GM12878 (cell line): ENCODE measurements around the gene STK10. TPM values are rescaled to one million over a fixed set of nuclear protein-coding genes. Genes with fewer than 3 reads are reported as not detected.

Experiments
- ATAC-seq: fragments of 200-7000 bp; cut with Tn5 transposase; 3 replicates; pipeline ENCODE4 v1.9.1; 2020; ENCODE audit warnings: mild to moderate bottlenecking, moderate library complexity
- BruUV-seq: library from RNA; stranded (reverse); fragments of 400-500 nt; replicated peaks from 2 replicates; lab custom pipeline; 2021; lab: Mats Ljungman, UMichigan
- CTCF ChIA-PET: fragments of 300-600 bp; sonication (Branson Sonifier 250); formaldehyde crosslinking; extraction: SDS; loops from one replicate; lab custom pipeline; 2021; ENCODE audit warnings: inconsistent platforms; lab: Yijun Ruan, JAX
- POLR2A ChIA-PET: fragments of 350-600 bp; formaldehyde crosslinking; extraction: SDS; loops from one replicate; lab custom pipeline; 2021; ENCODE audit warnings: inconsistent platforms; lab: Charles Lee
- RAD21 ChIA-PET: fragments of 300-600 bp; sonication (Branson Sonifier 250); formaldehyde crosslinking; loops from one replicate; lab custom pipeline; 2023; ENCODE audit warnings: antibody characterized with exemption; ENCODE audit not compliant: unreplicated experiment; lab: Charles Lee
- SMC1A ChIA-PET: fragments of 300-600 bp; sonication (Branson Sonifier 250); formaldehyde crosslinking; loops from one replicate; lab custom pipeline; 2023; ENCODE audit not compliant: unreplicated experiment, uncharacterized antibody; lab: Charles Lee
- DNase-seq: peaks from one replicate; pipeline ENCODE4 v3.0.0-alpha.2; 2011; ENCODE audit warnings: low read depth, low spot score
- FAIRE-seq: peaks from 3 replicates; lab custom pipeline; 2011; peaks lifted over from hg19 to GRCh38; lab: Jason Lieb, UNC
- H2AFZ ChIP-seq: 2 replicates; pipeline ENCODE4 v1.6.0; 2011; ENCODE audit warnings: low read depth, low read length, control low read depth; ENCODE audit not compliant: control insufficient read depth
- H3K27ac ChIP-seq: 2 replicates; pipeline ENCODE4 v1.5.1; 2011; ENCODE audit warnings: control low read depth; ENCODE audit not compliant: control insufficient read depth, insufficient read depth
- H3K27me3 ChIP-seq, 2 experiments: replicated peaks in 1 of 2; 2 replicates each; pipeline versions ENCODE4 v1.6.0 to v1.6.1; 2011; ENCODE audit warnings: low read length in 1 of 2; ENCODE audit not compliant: control insufficient read depth in 2 of 2, insufficient read depth in 2 of 2
- H3K36me3 ChIP-seq, 2 experiments: 2 replicates each; pipeline ENCODE4 v1.5.1; 2011; ENCODE audit warnings: low read length in 1 of 2; ENCODE audit not compliant: control insufficient read depth in 2 of 2, insufficient read depth in 2 of 2
- H3K4me1 ChIP-seq: 2 replicates; pipeline ENCODE4 v1.6.1; 2011; ENCODE audit warnings: mild to moderate bottlenecking, low read length, moderate library complexity, mixed read lengths; ENCODE audit not compliant: control insufficient read depth, insufficient read depth
- H3K4me2 ChIP-seq: 2 replicates; pipeline ENCODE4 v1.6.0; 2011; ENCODE audit warnings: control low read depth; ENCODE audit not compliant: control insufficient read depth, insufficient read depth
- H3K4me3 ChIP-seq: fragments of 200-600 bp; sonication (generic); 2 replicates; pipeline ENCODE4 v1.5.1; 2016
- H3K79me2 ChIP-seq: 2 replicates; pipeline ENCODE4 v1.6.0; 2011; ENCODE audit warnings: low read length; ENCODE audit not compliant: control insufficient read depth, insufficient read depth
- H3K9ac ChIP-seq: 2 replicates; pipeline ENCODE4 v1.8.0; 2011; ENCODE audit warnings: low read length, control low read depth, mixed read lengths; ENCODE audit not compliant: control insufficient read depth, insufficient read depth
- H3K9me3 ChIP-seq: replicated peaks from 3 replicates; pipeline ENCODE4 v1.5.1; 2011; ENCODE audit warnings: mild to moderate bottlenecking, low read length; ENCODE audit not compliant: control insufficient read depth, insufficient read depth
- H4K20me1 ChIP-seq: 2 replicates; pipeline ENCODE4 v1.6.0; 2011; ENCODE audit not compliant: control insufficient read depth, insufficient read depth
- BCL11A ChIP-seq: IDR thresholded peaks from 2 replicates; pipeline ENCODE4 v1.6.1; 2011; ENCODE audit warnings: low read depth, low read length
- EP300 ChIP-seq, 2 experiments: fragments of 150-350 bp in 1 of 2; IDR thresholded peaks; 2 replicates each; pipeline ENCODE4 v1.6.1; 2011 to 2012; ENCODE audit warnings: low read depth in 2 of 2, low read length in 2 of 2, borderline replicate concordance in 1 of 2, improper control_type of control experiment in 1 of 2, inconsistent platforms in 1 of 2; ENCODE audit not compliant: control insufficient read depth in 1 of 2
- ESRRA ChIP-seq: IDR thresholded peaks from 2 replicates; pipeline ENCODE4 v1.6.1; 2012; ENCODE audit warnings: mild to moderate bottlenecking, low read length, improper control_type of control experiment
- HCFC1 ChIP-seq: fragments of 150-350 bp; IDR thresholded peaks from 2 replicates; pipeline ENCODE4 v1.6.1; 2014; ENCODE audit warnings: low read length
- IKZF2 ChIP-seq, 2 experiments: fragments of 450-650 bp; IDR thresholded peaks; 2 replicates each; pipeline ENCODE4 v1.6.1; 2017; ENCODE audit warnings: mild to moderate bottlenecking in 2 of 2, moderate library complexity in 2 of 2
- SMARCA5 ChIP-seq: fragments of 450-650 bp; IDR thresholded peaks from 2 replicates; pipeline ENCODE4 v1.6.1; 2017; ENCODE audit warnings: mild to moderate bottlenecking
- STAT1 ChIP-seq: fragments of 450-650 bp; conservative IDR thresholded peaks from 2 replicates; pipeline ENCODE4 v1.6.1; 2014; ENCODE audit warnings: antibody characterized with exemption, mild to moderate bottlenecking
- TBL1XR1 ChIP-seq: IDR thresholded peaks from 2 replicates; pipeline ENCODE4 v1.6.1; 2012; ENCODE audit warnings: low read depth, low read length, improper control_type of control experiment
- YY1 ChIP-seq: IDR thresholded peaks from 2 replicates; pipeline ENCODE4 v1.6.1; 2011; ENCODE audit warnings: low read depth, mild to moderate bottlenecking, low read length
- ZZZ3 ChIP-seq: IDR thresholded peaks from 2 replicates; pipeline ENCODE4 v1.6.1; 2011; ENCODE audit warnings: low read depth; ENCODE audit not compliant: control insufficient read depth, insufficient read length
- WGBS: methylation state at CpG from one replicate; pipeline ENCODE4 v1.1.6; 2016; ENCODE audit warnings: low lambda C conversion rate; ENCODE audit not compliant: insufficient replicate concordance, insufficient coverage; ENCODE audit errors: missing lambda C conversion rate; 5-methylcytosine and 5-hydroxymethylcytosine counted together
- in situ Hi-C: fragments of 300-500 bp; cut with MboI; formaldehyde crosslinking; loops from 9 replicates; pipeline ENCODE4 v1.14.3; 2018; ENCODE audit warnings: mixed read lengths
- intact Hi-C: fragments of 100-400 bp; cut with micrococcal nuclease; formaldehyde crosslinking; loops from one replicate; pipeline ENCODE4 v1.14.2; 2022; ENCODE audit not compliant: unreplicated experiment
- polyA plus RNA-seq, 11 experiments: library from polyadenylated mRNA; depleted of rRNA in 4 of 11; unstranded in 6 of 11; stranded (reverse) in 5 of 11; fragments of >200 nt; fragmentation: Nextera tagmentation in 4 of 11; fragmentation: Illumina TruSeq in 1 of 11; extraction: Ambion mirVana in 4 of 11; extraction: Trizol in 1 of 11; gene quantifications; 1 replicate in 1 of 11; 2 replicates in 10 of 11; pipeline versions ENCODE4 v1.2.1 to v1.2.3, GENCODE V29; 2011 to 2016; ENCODE audit warnings: inconsistent platforms in 2 of 11, missing spikeins in 2 of 11, low read depth in 1 of 11
- total RNA-seq, 4 experiments: library from RNA; depleted of rRNA in 3 of 4; stranded (reverse); fragments of >200 nt in 3 of 4; fragmentation: Illumina TruSeq in 1 of 4; extraction: Trizol in 1 of 4; gene quantifications; 2 replicates each; pipeline versions ENCODE4 v1.2.1 to v1.2.3, GENCODE V29; 2013 to 2021
- TF ChIP-seq, protein P1 (sequence below): fragments of 450-650 bp; IDR thresholded peaks from 2 replicates; pipeline ENCODE4 v1.6.1; 2016; ENCODE audit warnings: mild to moderate bottlenecking
- TF ChIP-seq, protein P2 (sequence below): fragments of 450-650 bp; IDR thresholded peaks from 2 replicates; pipeline ENCODE4 v1.6.1; 2017; ENCODE audit warnings: low read depth, mild to moderate bottlenecking, moderate library complexity

The STK10 gene
- total and polyA plus RNA-seq, 10 of the 15 experiments (the other 5 are each of a cell fraction or from before 2014, with no cell fraction given) = 14.2 to 96.4 (median 50.6) TPM

DNA sequence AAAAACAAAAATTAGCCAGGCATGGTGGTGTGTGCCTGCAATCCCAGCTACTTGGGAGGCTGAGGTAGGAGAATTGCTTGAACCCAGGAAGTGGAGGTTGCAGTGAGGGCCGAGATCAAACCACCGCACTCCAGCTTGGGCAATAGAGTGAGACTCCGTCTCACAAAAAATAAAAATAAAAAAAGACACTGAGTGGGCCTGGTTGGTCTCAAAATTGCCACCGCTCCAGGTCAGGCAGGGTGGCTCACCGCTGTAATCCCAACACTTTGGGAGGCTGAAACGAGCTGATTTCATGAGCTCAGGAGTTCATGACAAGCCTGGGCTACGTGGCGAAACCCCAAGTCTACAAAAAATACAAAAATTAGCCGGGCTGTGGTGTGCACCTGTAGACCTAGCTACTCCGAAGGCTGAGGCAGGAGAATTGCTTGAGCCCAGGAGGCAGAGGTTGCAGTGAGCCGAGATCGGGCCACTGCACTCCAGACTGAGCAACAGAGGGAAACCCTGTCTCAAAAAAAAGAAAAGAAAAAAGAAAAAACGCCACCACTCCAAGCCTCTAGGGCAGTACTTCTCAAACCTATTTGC is 1.8 kb downstream of the STK10 start:
- Histone ChIP-seq H4K20me1 (no peaks in the 10 kb centered on the region), H3K79me2 (peaks cover 66% of the 10 kb centered on the region), H2AFZ (no peak overlapping the region), H3K4me3 (peak overlapping the region; percentile 89), H3K9ac (peak overlapping the region; percentile 95), H3K27ac (peak overlapping the region; percentile 68), H3K4me2 (peak overlapping the region; percentile 73), H3K4me1 (peaks cover 29% of the 10 kb centered on the region), H3K9me3 (no peaks in the 10 kb centered on the region), H3K27me3 (no peaks in the 10 kb centered on the region), H3K36me3 (peaks cover 0 to 3% of the 10 kb centered on the region in 2 experiments; a peak in 1 of 4 replicates)
- DNase-seq (no peak), ATAC-seq (no peak), FAIRE-seq (no peak)
- ChIA-PET SMC1A (interaction anchor here (0.6 to 10.5 kb wide), 19 partner anchors 8 to 180 kb away, joined by 3 to 165 read pairs (median 5); partner anchors contain the start of genes FBXW11 and UBTD2), CTCF (interaction anchor here (0.8 to 8.0 kb wide), 18 partner anchors 7 to 277 kb away, joined by 3 to 162 read pairs (median 4); partner anchors contain the start of gene FBXW11), POLR2A (interaction anchor here (0.6 to 8.0 kb wide), 12 partner anchors 8 to 180 kb away, joined by 3 to 115 read pairs (median 8); partner anchors contain the start of genes FBXW11 and UBTD2), RAD21 (interaction anchor here (0.5 to 7.7 kb wide), 18 partner anchors 11 to 274 kb away, joined by 3 to 158 read pairs (median 10); partner anchors contain the start of genes FBXW11 and UBTD2)
- in situ Hi-C loops (loop anchor here (5.0 kb wide), 1 partner anchor 179 kb away; the partner anchor contains the start of gene FBXW11), intact Hi-C loops (loop anchor here (5.0 to 10.0 kb wide), 2 partner anchors 189 to 274 kb away; no protein-coding TSS in a partner anchor)
- under 1% methylated on average over 13 of the region's 13 CpGs for WGBS
- TF ChIP-seq TBL1XR1 (no peak), EP300 (IDR thresholded peaks at IDR 0.05; ENCODE audit: borderline replicate concordance in 1 of 2, control insufficient read depth in 1 of 2, low read depth in 2 of 2, low read length in 2 of 2) (no peak), STAT1 (no peak), HCFC1 (no peak), IKZF2 (IDR thresholded peaks at IDR 0.05) (no peak), ZZZ3 (no peak), BCL11A (no peak), YY1 (no peak), SMARCA5 (peak; percentile 7; the same call in 1 of the 2 replicates), ESRRA (no peak)
- TF ChIP-seq, protein P1, sequence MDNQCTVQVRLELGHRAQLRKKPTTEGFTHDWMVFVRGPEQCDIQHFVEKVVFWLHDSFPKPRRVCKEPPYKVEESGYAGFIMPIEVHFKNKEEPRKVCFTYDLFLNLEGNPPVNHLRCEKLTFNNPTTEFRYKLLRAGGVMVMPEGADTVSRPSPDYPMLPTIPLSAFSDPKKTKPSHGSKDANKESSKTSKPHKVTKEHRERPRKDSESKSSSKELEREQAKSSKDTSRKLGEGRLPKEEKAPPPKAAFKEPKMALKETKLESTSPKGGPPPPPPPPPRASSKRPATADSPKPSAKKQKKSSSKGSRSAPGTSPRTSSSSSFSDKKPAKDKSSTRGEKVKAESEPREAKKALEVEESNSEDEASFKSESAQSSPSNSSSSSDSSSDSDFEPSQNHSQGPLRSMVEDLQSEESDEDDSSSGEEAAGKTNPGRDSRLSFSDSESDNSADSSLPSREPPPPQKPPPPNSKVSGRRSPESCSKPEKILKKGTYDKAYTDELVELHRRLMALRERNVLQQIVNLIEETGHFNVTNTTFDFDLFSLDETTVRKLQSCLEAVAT = peak; percentile 66
- TF ChIP-seq, protein P2, sequence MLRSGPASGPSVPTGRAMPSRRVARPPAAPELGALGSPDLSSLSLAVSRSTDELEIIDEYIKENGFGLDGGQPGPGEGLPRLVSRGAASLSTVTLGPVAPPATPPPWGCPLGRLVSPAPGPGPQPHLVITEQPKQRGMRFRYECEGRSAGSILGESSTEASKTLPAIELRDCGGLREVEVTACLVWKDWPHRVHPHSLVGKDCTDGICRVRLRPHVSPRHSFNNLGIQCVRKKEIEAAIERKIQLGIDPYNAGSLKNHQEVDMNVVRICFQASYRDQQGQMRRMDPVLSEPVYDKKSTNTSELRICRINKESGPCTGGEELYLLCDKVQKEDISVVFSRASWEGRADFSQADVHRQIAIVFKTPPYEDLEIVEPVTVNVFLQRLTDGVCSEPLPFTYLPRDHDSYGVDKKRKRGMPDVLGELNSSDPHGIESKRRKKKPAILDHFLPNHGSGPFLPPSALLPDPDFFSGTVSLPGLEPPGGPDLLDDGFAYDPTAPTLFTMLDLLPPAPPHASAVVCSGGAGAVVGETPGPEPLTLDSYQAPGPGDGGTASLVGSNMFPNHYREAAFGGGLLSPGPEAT = 0 out of 2 replicates have a peak, but pooled peaks have one; percentile 15
- no TSS peak for BruUV-seq
